HEK293 (cell line): ENCODE measurements around the gene CTNNB1.

ENCODE experiments used
- CTCF ChIA-PET: fragments of 350-600 bp; formaldehyde crosslinking; extraction: SDS; loops from one replicate; lab custom pipeline; 2021; ENCODE audit warnings: antibody characterized with exemption; lab: Yijun Ruan, JAX
- POLR2A ChIA-PET: fragments of 300-600 bp; formaldehyde crosslinking; extraction: SDS; loops from one replicate; lab custom pipeline; 2020; ENCODE audit warnings: antibody characterized with exemption, inconsistent platforms; lab: Yijun Ruan, JAX
- H3K27ac ChIP-seq: fragments of 200-500 bp; sonication (Bioruptor generic); 2 replicates; pipeline ENCODE4 v1.5.1; 2014; ENCODE audit warnings: low read depth, low read length, control low read depth, inconsistent platforms; ENCODE audit errors: extremely low read depth
- H3K36me3 ChIP-seq, 2 experiments: fragments of 200-500 bp in 1 of 2; sonication (Bioruptor generic) in 1 of 2; 1 replicate in 1 of 2; 2 replicates in 1 of 2; pipeline ENCODE4 v1.5.1; 2014 to 2017; ENCODE audit warnings: inconsistent platforms in 2 of 2, low read length in 2 of 2; ENCODE audit not compliant: control insufficient read depth in 2 of 2, insufficient read depth in 1 of 2
- H3K4me1 ChIP-seq: fragments of 200-500 bp; sonication (Bioruptor generic); 2 replicates; pipeline ENCODE4 v1.5.1; 2014; ENCODE audit warnings: mild to moderate bottlenecking, low read length, inconsistent platforms; ENCODE audit not compliant: control insufficient read depth, insufficient read depth
- H3K4me3 ChIP-seq: 2 replicates; pipeline ENCODE4 v1.5.1; 2011; ENCODE audit warnings: low read depth, mild to moderate bottlenecking, control low read depth, low read length, moderate library complexity
- H3K9me3 ChIP-seq: fragments of 200-500 bp; sonication (Bioruptor generic); 2 replicates; pipeline ENCODE4 v1.5.1; 2014; ENCODE audit warnings: low read depth, low read length, inconsistent platforms; ENCODE audit not compliant: control insufficient read depth, insufficient read depth
- KLF9 ChIP-seq: fragments of 450-650 bp; formaldehyde crosslinking; IDR thresholded peaks from 2 replicates; pipeline ENCODE4 v1.5.1; 2016; ENCODE audit warnings: missing biosample characterization, missing genetic modification characterization, low read depth
- MZF1 ChIP-seq: fragments of 450-650 bp; formaldehyde crosslinking; IDR thresholded peaks from 2 replicates; pipeline ENCODE4 v1.5.1; 2017; ENCODE audit warnings: missing biosample characterization, missing genetic modification characterization, borderline replicate concordance
- SETDB1 ChIP-seq: IDR thresholded peaks from one replicate; pipeline ENCODE4 v1.6.1; 2017; ENCODE audit warnings: mild to moderate bottlenecking, low read length, moderate library complexity, mixed read lengths; ENCODE audit not compliant: insufficient read length
- ZNF223 ChIP-seq: fragments of 450-650 bp; formaldehyde crosslinking; IDR thresholded peaks from 2 replicates; pipeline ENCODE4 v1.5.1; 2016; ENCODE audit warnings: missing biosample characterization, missing genetic modification characterization
- ZNF335 ChIP-seq: fragments of 450-650 bp; formaldehyde crosslinking; conservative IDR thresholded peaks from 2 replicates; pipeline ENCODE4 v1.5.1; 2016; ENCODE audit warnings: missing biosample characterization, missing genetic modification characterization
- ZNF37A ChIP-seq: fragments of 450-650 bp; IDR thresholded peaks from 2 replicates; pipeline ENCODE4 v1.5.1; 2018; ENCODE audit warnings: missing biosample characterization, missing genetic modification characterization
- ZNF404 ChIP-seq: fragments of 450-650 bp; formaldehyde crosslinking; IDR thresholded peaks from 2 replicates; pipeline ENCODE4 v1.5.1; 2017; ENCODE audit warnings: missing biosample characterization, missing genetic modification characterization
- ZNF548 ChIP-seq: fragments of 450-650 bp; formaldehyde crosslinking; IDR thresholded peaks from 2 replicates; pipeline ENCODE4 v1.5.1; 2016; ENCODE audit warnings: missing biosample characterization, missing genetic modification characterization
- ZNF610 ChIP-seq: fragments of 450-650 bp; formaldehyde crosslinking; IDR thresholded peaks from 2 replicates; pipeline ENCODE4 v1.5.1; 2016; ENCODE audit warnings: missing biosample characterization, missing genetic modification characterization, borderline replicate concordance
- ZNF621 ChIP-seq: fragments of 450-650 bp; formaldehyde crosslinking; IDR thresholded peaks from 2 replicates; pipeline ENCODE4 v1.5.1; 2017; ENCODE audit warnings: missing biosample characterization, missing genetic modification characterization
- ZNF629 ChIP-seq: fragments of 450-650 bp; formaldehyde crosslinking; IDR thresholded peaks from 2 replicates; pipeline ENCODE4 v1.5.1; 2017; ENCODE audit warnings: missing biosample characterization, missing genetic modification characterization
- ZNF670 ChIP-seq: fragments of 450-650 bp; formaldehyde crosslinking; IDR thresholded peaks from 2 replicates; pipeline ENCODE4 v1.5.1; 2016; ENCODE audit warnings: missing biosample characterization, missing genetic modification characterization, low read depth
- ZNF701 ChIP-seq: fragments of 450-650 bp; formaldehyde crosslinking; IDR thresholded peaks from 2 replicates; pipeline ENCODE4 v1.5.1; 2016; ENCODE audit warnings: missing biosample characterization, missing genetic modification characterization
- ZNF747 ChIP-seq: fragments of 450-650 bp; formaldehyde crosslinking; IDR thresholded peaks from 2 replicates; pipeline ENCODE4 v1.5.1; 2016; ENCODE audit warnings: missing biosample characterization, missing genetic modification characterization
- ZNF768 ChIP-seq: fragments of 450-650 bp; formaldehyde crosslinking; IDR thresholded peaks from 2 replicates; pipeline ENCODE4 v1.5.1; 2018; ENCODE audit warnings: missing biosample characterization, mild to moderate bottlenecking, missing genetic modification characterization
- TF ChIP-seq, protein P1 (sequence below): fragments of 450-650 bp; formaldehyde crosslinking; IDR thresholded peaks from 2 replicates; pipeline ENCODE4 v1.5.1; 2016; ENCODE audit warnings: missing biosample characterization, missing genetic modification characterization
- TF ChIP-seq, protein P2 (sequence below): fragments of 450-650 bp; formaldehyde crosslinking; IDR thresholded peaks from 2 replicates; pipeline ENCODE4; 2016; ENCODE audit warnings: missing biosample characterization, missing genetic modification characterization
- TF ChIP-seq, protein P3 (sequence below): fragments of 450-650 bp; formaldehyde crosslinking; IDR thresholded peaks from 2 replicates; pipeline ENCODE4 v1.5.1; 2016; ENCODE audit warnings: missing biosample characterization, missing genetic modification characterization
- TF ChIP-seq, protein P4 (sequence below): fragments of 450-650 bp; formaldehyde crosslinking; optimal IDR thresholded peaks from 2 replicates; pipeline ENCODE3; 2016; ENCODE audit warnings: missing biosample characterization, mild to moderate bottlenecking, missing genetic modification characterization

The CTNNB1 gene

DNA sequence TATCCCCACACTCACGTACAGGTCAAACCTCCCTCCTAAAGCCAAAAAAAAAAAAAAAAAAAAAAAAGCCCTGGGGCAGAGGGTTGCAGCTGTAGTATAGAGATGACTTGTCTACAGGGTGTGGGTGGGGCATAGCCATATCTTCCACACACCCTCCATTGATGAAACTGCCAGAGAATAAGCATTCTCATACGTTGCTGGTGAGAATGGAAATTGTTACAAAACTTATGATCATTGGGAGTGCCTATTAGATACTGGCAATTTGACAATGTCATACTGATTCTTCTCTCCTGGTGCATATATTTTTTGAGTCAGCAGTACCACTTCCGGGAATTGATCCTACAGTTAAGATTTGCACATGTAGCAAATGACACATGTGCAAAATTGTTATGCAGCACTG is 11.0 kb upstream of the CTNNB1 start:
- no peak for TF ChIP-seq ZNF37A (tag by site-specific recombination)
- TF ChIP-seq ZNF621: no peak
- TF ChIP-seq, protein P1, sequence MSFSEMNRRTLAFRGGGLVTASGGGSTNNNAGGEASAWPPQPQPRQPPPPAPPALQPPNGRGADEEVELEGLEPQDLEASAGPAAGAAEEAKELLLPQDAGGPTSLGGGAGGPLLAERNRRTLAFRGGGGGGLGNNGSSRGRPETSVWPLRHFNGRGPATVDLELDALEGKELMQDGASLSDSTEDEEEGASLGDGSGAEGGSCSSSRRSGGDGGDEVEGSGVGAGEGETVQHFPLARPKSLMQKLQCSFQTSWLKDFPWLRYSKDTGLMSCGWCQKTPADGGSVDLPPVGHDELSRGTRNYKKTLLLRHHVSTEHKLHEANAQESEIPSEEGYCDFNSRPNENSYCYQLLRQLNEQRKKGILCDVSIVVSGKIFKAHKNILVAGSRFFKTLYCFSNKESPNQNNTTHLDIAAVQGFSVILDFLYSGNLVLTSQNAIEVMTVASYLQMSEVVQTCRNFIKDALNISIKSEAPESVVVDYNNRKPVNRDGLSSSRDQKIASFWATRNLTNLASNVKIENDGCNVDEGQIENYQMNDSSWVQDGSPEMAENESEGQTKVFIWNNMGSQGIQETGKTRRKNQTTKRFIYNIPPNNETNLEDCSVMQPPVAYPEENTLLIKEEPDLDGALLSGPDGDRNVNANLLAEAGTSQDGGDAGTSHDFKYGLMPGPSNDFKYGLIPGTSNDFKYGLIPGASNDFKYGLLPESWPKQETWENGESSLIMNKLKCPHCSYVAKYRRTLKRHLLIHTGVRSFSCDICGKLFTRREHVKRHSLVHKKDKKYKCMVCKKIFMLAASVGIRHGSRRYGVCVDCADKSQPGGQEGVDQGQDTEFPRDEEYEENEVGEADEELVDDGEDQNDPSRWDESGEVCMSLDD (tag by site-specific recombination): no peak
- TF ChIP-seq ZNF670 (tag by site-specific recombination): no peak
- no peak for TF ChIP-seq MZF1 (tag by site-specific recombination)
- no peak for TF ChIP-seq SETDB1
- no peak for TF ChIP-seq ZNF768 (tag by site-specific recombination)
- no peak for TF ChIP-seq ZNF223
- TF ChIP-seq ZNF610 (tag by site-specific recombination): no peak
- TF ChIP-seq ZNF747 (tag by site-specific recombination): no peak
- POLR2A ChIA-PET: no interaction called here
- Histone ChIP-seq H3K36me3 (no peaks in the 10 kb centered on the region), H3K4me1 (no peaks in the 10 kb centered on the region), H3K4me3 (no peak overlapping the region), H3K9me3 (no peaks in the 10 kb centered on the region), H3K27ac (no peak overlapping the region)
- CTCF ChIA-PET: no interaction called here

DNA sequence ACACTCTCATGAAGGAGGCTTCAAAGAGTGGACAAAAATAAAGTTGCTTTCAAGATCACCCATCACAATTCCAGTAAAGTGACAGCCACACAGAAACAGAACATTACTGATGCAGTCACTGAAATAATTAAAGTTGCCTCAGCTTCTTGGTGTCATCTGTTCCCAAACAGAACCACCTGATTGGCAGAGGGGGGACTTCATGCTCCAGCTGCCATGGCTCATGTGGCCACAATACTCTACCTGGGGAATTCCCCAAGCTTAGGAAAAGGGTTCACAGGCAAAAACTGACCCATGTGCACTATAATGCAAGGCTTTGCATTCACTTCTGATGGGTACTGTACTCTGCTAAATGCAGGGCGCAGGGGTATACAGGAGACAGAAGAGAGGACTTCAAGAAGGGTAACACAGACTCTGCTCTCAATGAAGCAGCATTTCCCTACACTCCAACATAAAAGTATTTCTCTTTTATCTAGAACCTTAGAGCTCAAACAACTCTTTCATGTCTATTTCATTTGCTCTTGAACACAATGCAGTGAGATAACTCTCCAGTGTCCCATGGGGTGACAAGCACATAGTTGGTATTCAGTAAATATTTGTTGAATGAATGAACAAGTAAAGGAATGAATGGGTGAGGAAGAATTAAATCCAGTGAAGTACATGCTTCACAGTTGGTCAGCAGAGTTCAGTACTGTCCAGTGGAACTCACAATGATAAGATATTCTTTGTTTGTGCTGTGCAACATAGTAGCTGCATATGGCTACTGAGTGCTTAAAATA is 8.6 kb upstream of the CTNNB1 start:
- ChIA-PET CTCF (no interaction called here), POLR2A (interaction anchor here (2.3 kb wide), 1 partner anchor 8 kb away, joined by 10 read pairs; the partner anchor contains the start of gene CTNNB1)
- Histone ChIP-seq H3K36me3 (no peaks in the 10 kb centered on the region), H3K4me3 (no peak overlapping the region), H3K4me1 (no peaks in the 10 kb centered on the region), H3K27ac (no peak overlapping the region), H3K9me3 (no peaks in the 10 kb centered on the region)
- TF ChIP-seq ZNF548 (tag by site-specific recombination) (no peak), ZNF404 (tag by site-specific recombination) (no peak), ZNF629 (no peak)

DNA sequence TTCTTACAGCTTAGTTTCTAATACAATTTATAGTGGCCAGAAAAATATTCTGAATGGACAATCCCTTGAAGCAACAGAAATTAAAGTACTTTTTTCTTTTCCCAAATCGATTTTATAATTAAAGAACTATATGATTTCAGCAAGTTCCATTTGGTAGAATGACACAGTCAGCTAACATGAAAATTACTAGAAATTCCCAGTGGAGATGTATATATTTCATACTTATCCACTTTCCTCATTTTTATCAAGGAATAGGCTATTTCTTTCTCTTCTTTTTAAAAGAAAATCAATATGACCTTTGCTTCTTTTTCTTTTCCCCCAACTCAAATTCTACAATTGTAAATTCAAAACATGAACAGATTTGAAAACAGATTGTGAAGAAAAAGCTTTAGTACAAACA is 6.4 kb upstream of the CTNNB1 start:
- no peak overlapping the region for H3K27ac ChIP-seq
- no peaks in the 10 kb centered on the region for H3K4me1 ChIP-seq
- H3K4me3 ChIP-seq: no peak overlapping the region
- CTCF ChIA-PET: no interaction called here
- H3K36me3 ChIP-seq: no peaks in the 10 kb centered on the region
- H3K9me3 ChIP-seq: no peaks in the 10 kb centered on the region
- TF ChIP-seq, protein P2, sequence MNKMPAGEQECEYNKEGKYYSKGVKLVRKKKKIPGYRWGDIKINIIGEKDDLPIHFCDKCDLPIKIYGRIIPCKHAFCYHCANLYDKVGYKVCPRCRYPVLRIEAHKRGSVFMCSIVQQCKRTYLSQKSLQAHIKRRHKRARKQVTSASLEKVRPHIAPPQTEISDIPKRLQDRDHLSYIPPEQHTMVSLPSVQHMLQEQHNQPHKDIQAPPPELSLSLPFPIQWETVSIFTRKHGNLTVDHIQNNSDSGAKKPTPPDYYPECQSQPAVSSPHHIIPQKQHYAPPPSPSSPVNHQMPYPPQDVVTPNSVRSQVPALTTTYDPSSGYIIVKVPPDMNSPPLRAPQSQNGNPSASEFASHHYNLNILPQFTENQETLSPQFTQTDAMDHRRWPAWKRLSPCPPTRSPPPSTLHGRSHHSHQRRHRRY (tag by site-specific recombination): no peak
- TF ChIP-seq, protein P3, sequence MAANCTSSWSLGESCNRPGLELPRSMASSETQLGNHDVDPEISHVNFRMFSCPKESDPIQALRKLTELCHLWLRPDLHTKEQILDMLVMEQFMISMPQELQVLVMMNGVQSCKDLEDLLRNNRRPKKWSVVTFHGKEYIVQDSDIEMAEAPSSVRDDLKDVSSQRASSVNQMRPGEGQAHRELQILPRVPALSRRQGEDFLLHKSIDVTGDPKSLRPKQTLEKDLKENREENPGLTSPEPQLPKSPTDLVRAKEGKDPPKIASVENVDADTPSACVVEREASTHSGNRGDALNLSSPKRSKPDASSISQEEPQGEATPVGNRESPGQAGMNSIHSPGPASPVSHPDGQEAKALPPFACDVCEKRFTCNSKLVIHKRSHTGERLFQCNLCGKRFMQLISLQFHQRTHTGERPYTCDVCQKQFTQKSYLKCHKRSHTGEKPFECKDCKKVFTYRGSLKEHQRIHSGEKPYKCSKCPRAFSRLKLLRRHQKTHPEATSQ: no peak
- TF ChIP-seq ZNF335 (no peak), ZNF701 (tag by site-specific recombination) (no peak), KLF9 (tag by site-specific recombination) (no peak)
- TF ChIP-seq, protein P4, sequence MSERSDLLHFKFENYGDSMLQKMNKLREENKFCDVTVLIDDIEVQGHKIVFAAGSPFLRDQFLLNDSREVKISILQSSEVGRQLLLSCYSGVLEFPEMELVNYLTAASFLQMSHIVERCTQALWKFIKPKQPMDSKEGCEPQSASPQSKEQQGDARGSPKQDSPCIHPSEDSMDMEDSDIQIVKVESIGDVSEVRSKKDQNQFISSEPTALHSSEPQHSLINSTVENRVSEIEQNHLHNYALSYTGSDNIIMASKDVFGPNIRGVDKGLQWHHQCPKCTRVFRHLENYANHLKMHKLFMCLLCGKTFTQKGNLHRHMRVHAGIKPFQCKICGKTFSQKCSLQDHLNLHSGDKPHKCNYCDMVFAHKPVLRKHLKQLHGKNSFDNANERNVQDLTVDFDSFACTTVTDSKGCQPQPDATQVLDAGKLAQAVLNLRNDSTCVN (tag by site-specific recombination): no peak
- POLR2A ChIA-PET: no interaction called here
